IPS-20b (cell line): ENCODE measurements around the gene DNAJC8.

Experiments used
- H3K27ac ChIP-seq: one replicate; pipeline ENCODE4 v1.5.1; 2013; ENCODE audit warnings: low read length
- H3K27me3 ChIP-seq: 2 replicates; pipeline ENCODE4 v1.6.1; 2013; ENCODE audit warnings: mild to moderate bottlenecking, low read length, inconsistent platforms; ENCODE audit not compliant: insufficient read depth
- H3K36me3 ChIP-seq: 2 replicates; pipeline ENCODE4 v1.6.1; 2013; ENCODE audit warnings: low read depth, mild to moderate bottlenecking, inconsistent platforms, low read length, moderate library complexity; ENCODE audit not compliant: insufficient read depth
- H3K4me1 ChIP-seq: 2 replicates; pipeline ENCODE4 v1.6.1; 2013; ENCODE audit warnings: mild to moderate bottlenecking, control low read depth, inconsistent platforms, low read length, moderate library complexity; ENCODE audit not compliant: insufficient read depth
- H3K4me3 ChIP-seq: 2 replicates; pipeline ENCODE4 v1.5.1; 2013; ENCODE audit warnings: mild to moderate bottlenecking, low read length, inconsistent platforms
- H3K9ac ChIP-seq: 2 replicates; pipeline ENCODE4 v1.6.1; 2013; ENCODE audit warnings: low read depth, mild to moderate bottlenecking, inconsistent platforms, low read length, moderate library complexity
- H3K9me3 ChIP-seq: 2 replicates; pipeline ENCODE4 v1.6.1; 2013; ENCODE audit warnings: mild to moderate bottlenecking, low read depth, low read length, inconsistent platforms; ENCODE audit not compliant: insufficient read depth

DNAJC8 gene

GRCh38 chr1:28232558-28233263 is at the start of gene DNAJC8:
TSS of gene DNAJC8 (minus strand) at chr1:28233029. CDS start at chr1:28232998, 31 bp downstream.
- H3K27ac ChIP-seq, result peak within 1 kb of the TSS; percentile 61
- H3K9me3 ChIP-seq, result no peaks in the 10 kb centered on the region
- peak within 1 kb of the TSS; percentile 99 for H3K9ac ChIP-seq
- H3K4me3 ChIP-seq, result peak within 1 kb of the TSS; percentile 94
- H3K27me3 ChIP-seq, result no peaks in the 10 kb centered on the region
- H3K36me3 ChIP-seq, result peaks cover 33% of the 10 kb centered on the region
- peaks cover 8% of the 10 kb centered on the region; the same call in 1 of the 2 replicates for H3K4me1 ChIP-seq

GRCh38 chr1:28281608-28282425 is 49.0 kb upstream of the DNAJC8 start:
- Histone ChIP-seq H3K36me3 (peaks cover 54% of the 10 kb centered on the region), H3K27me3 (no peaks in the 10 kb centered on the region), H3K9me3 (no peaks in the 10 kb centered on the region), H3K9ac (no peak overlapping the region), H3K27ac (no peak overlapping the region), H3K4me1 (no peaks in the 10 kb centered on the region), H3K4me3 (no peak overlapping the region)

- H3K36me3 ChIP-seq, result peaks cover 54% of the 10 kb centered on the region
- no peak overlapping the region for H3K9ac ChIP-seq
- no peaks in the 10 kb centered on the region for H3K27me3 ChIP-seq
- H3K27ac ChIP-seq, result no peak overlapping the region
- no peaks in the 10 kb centered on the region for H3K9me3 ChIP-seq
- H3K4me3 ChIP-seq, result no peak overlapping the region
- no peaks in the 10 kb centered on the region for H3K4me1 ChIP-seq
Observed at GRCh38 chr1:28280977-28281381, 48.1 kb upstream of the DNAJC8 start.

- H3K9ac ChIP-seq, result no peak overlapping the region
- H3K4me3 ChIP-seq, result no peak overlapping the region
- H3K27me3 ChIP-seq, result no peaks in the 10 kb centered on the region
- H3K4me1 ChIP-seq, result no peaks in the 10 kb centered on the region
- H3K27ac ChIP-seq, result no peak overlapping the region
- H3K36me3 ChIP-seq, result peaks cover 57% of the 10 kb centered on the region
- no peaks in the 10 kb centered on the region for H3K9me3 ChIP-seq
Observed at GRCh38 chr1:28280501-28280900, 47.7 kb upstream of the DNAJC8 start.

GRCh38 chr1:28279721-28280120 is 46.9 kb upstream of the DNAJC8 start:
- Histone ChIP-seq H3K4me1 (no peaks in the 10 kb centered on the region), H3K27ac (no peak overlapping the region), H3K4me3 (no peak overlapping the region), H3K36me3 (peaks cover 64% of the 10 kb centered on the region), H3K9me3 (no peaks in the 10 kb centered on the region), H3K9ac (no peak overlapping the region), H3K27me3 (no peaks in the 10 kb centered on the region)

GRCh38 chr1:28278763-28279162 is 45.9 kb upstream of the DNAJC8 start:
- H3K9ac ChIP-seq, result no peak overlapping the region
- H3K4me3 ChIP-seq, result no peak overlapping the region
- no peaks in the 10 kb centered on the region for H3K4me1 ChIP-seq
- no peak overlapping the region for H3K27ac ChIP-seq
- H3K27me3 ChIP-seq, result no peaks in the 10 kb centered on the region
- peaks cover 74% of the 10 kb centered on the region for H3K36me3 ChIP-seq
- H3K9me3 ChIP-seq, result no peaks in the 10 kb centered on the region

GRCh38 chr1:28273216-28273860 is 40.5 kb upstream of the DNAJC8 start:
- Histone ChIP-seq H3K4me1 (no peaks in the 10 kb centered on the region), H3K27me3 (no peaks in the 10 kb centered on the region), H3K36me3 (peaks cover 65% of the 10 kb centered on the region), H3K9me3 (no peaks in the 10 kb centered on the region), H3K27ac (no peak overlapping the region), H3K4me3 (no peak overlapping the region), H3K9ac (no peak overlapping the region)

GRCh38 chr1:28272215-28272852 is 39.5 kb upstream of the DNAJC8 start:
- H3K4me1 ChIP-seq, result no peaks in the 10 kb centered on the region; the same call in 1 of the 2 replicates
- H3K27ac ChIP-seq, result no peak overlapping the region
- no peak overlapping the region for H3K9ac ChIP-seq
- H3K27me3 ChIP-seq, result no peaks in the 10 kb centered on the region
- H3K36me3 ChIP-seq, result peaks cover 55% of the 10 kb centered on the region
- no peaks in the 10 kb centered on the region for H3K9me3 ChIP-seq
- no peak overlapping the region for H3K4me3 ChIP-seq

- Histone ChIP-seq H3K36me3 (peaks cover 38% of the 10 kb centered on the region), H3K4me1 (peaks cover 14% of the 10 kb centered on the region), H3K27ac (no peak overlapping the region)
Observed at GRCh38 chr1:28269529-28269928, 36.7 kb upstream of the DNAJC8 start.

GRCh38 chr1:28267633-28268032 is 34.8 kb upstream of the DNAJC8 start:
- Histone ChIP-seq H3K27ac (no peak overlapping the region), H3K27me3 (no peaks in the 10 kb centered on the region), H3K9ac (no peak overlapping the region), H3K4me3 (no peak overlapping the region), H3K4me1 (peaks cover 20% of the 10 kb centered on the region), H3K9me3 (no peaks in the 10 kb centered on the region), H3K36me3 (peaks cover 19% of the 10 kb centered on the region)

More at GRCh38 chr1:28269529-28269928, 36.7 kb upstream of the DNAJC8 start:
- no peaks in the 10 kb centered on the region for H3K9me3 ChIP-seq
- H3K9ac ChIP-seq, result no peak overlapping the region
- no peaks in the 10 kb centered on the region for H3K27me3 ChIP-seq
- no peak overlapping the region for H3K4me3 ChIP-seq

- Histone ChIP-seq H3K9ac (peak overlapping the region; percentile 5; the same call in 1 of the 2 replicates), H3K4me3 (no peak overlapping the region), H3K36me3 (peaks cover 12% of the 10 kb centered on the region), H3K27ac (no peak overlapping the region), H3K9me3 (no peaks in the 10 kb centered on the region), H3K4me1 (peaks cover 20% of the 10 kb centered on the region), H3K27me3 (no peaks in the 10 kb centered on the region)
Observed at GRCh38 chr1:28266920-28267322, 34.1 kb upstream of the DNAJC8 start.
